ENCODE results near the gene FANCC.

The FANCC gene

GRCh38 chr9:95081998-95082397 is 235.5 kb downstream of the FANCC start:
- CTCF ChIA-PET = no interaction called here
- POLR2A ChIA-PET (ENCODE audit: low non-redundant PET) = no interaction called here
- peak overlapping the region; percentile 57 for H3K27ac ChIP-seq
- no peak for TF ChIP-seq CTCF (conservative IDR thresholded peaks at IDR 0.05; ENCODE audit: low read depth)
- no peak for DNase-seq (ENCODE audit: low spot score)

- POLR2A ChIA-PET (ENCODE audit: low non-redundant PET) = no interaction called here
- H3K27ac ChIP-seq = peak overlapping the region; percentile 62
- CTCF ChIA-PET = interaction anchor here (1.0 kb wide), 1 partner anchor 412 kb away, joined by 4 read pairs; no protein-coding TSS in a partner anchor
- TF ChIP-seq CTCF (conservative IDR thresholded peaks at IDR 0.05; ENCODE audit: low read depth) = no peak
- no peak for DNase-seq (ENCODE audit: low spot score)
These were observed 236.4 kb downstream of the FANCC start for GRCh38 chr9:95080961-95081647.

GRCh38 chr9:95079461-95079860 is 238.0 kb downstream of the FANCC start:
- POLR2A ChIA-PET (ENCODE audit: low non-redundant PET) = no interaction called here
- CTCF ChIA-PET = no interaction called here
- DNase-seq (ENCODE audit: low spot score) = no peak
- H3K27ac ChIP-seq = peak overlapping the region; percentile 62
- no peak for TF ChIP-seq CTCF (conservative IDR thresholded peaks at IDR 0.05; ENCODE audit: low read depth)

- H3K27ac ChIP-seq = peak overlapping the region; percentile 62
- ChIA-PET POLR2A (ENCODE audit: low non-redundant PET) (no interaction called here), CTCF (no interaction called here)
- DNase-seq (ENCODE audit: low spot score) = no peak
- no peak for TF ChIP-seq CTCF (conservative IDR thresholded peaks at IDR 0.05; ENCODE audit: low read depth)
These were observed 238.6 kb downstream of the FANCC start for GRCh38 chr9:95078939-95079338.

- DNase-seq (ENCODE audit: low spot score) = no peak
- ChIA-PET CTCF (no interaction called here), POLR2A (ENCODE audit: low non-redundant PET) (no interaction called here)
- no peak for TF ChIP-seq CTCF (conservative IDR thresholded peaks at IDR 0.05; ENCODE audit: low read depth)
- peak overlapping the region; percentile 62 for H3K27ac ChIP-seq
These were observed 239.0 kb downstream of the FANCC start for GRCh38 chr9:95078511-95078910.

- TF ChIP-seq CTCF (conservative IDR thresholded peaks at IDR 0.05; ENCODE audit: low read depth) = no peak
- no peak for DNase-seq (ENCODE audit: low spot score)
- CTCF ChIA-PET = no interaction called here
- POLR2A ChIA-PET (ENCODE audit: low non-redundant PET) = no interaction called here
- peak overlapping the region; percentile 62 for H3K27ac ChIP-seq
These were observed 239.6 kb downstream of the FANCC start for GRCh38 chr9:95077766-95078370.

Data from RWPE1 (cell line).